Liver (tissue), 2 donors: ENCODE data around the gene SHH.

Source experiments
- MAX ChIP-seq: IDR thresholded peaks from 2 replicates; pipeline ENCODE4 v1.6.1; 2016; ENCODE audit warnings: antibody characterized with exemption
- NR2F2 ChIP-seq: IDR thresholded peaks from 2 replicates; pipeline ENCODE4 v1.6.1; 2016; ENCODE audit warnings: antibody characterized with exemption
- RAD21 ChIP-seq, 2 donors: IDR thresholded peaks; 2 replicates each; pipeline ENCODE4 v1.6.1; 2016; ENCODE audit warnings: antibody characterized with exemption in 2 of 2, mild to moderate bottlenecking in 2 of 2
- TAF1 ChIP-seq: conservative IDR thresholded peaks from 2 replicates; pipeline ENCODE4 v1.6.1; 2016; ENCODE audit warnings: antibody characterized with exemption, mild to moderate bottlenecking
- TF ChIP-seq, protein P1 (sequence below): IDR thresholded peaks from 2 replicates; pipeline ENCODE4 v1.6.1; 2016; ENCODE audit warnings: antibody characterized with exemption
- TF ChIP-seq, protein P2 (sequence below): IDR thresholded peaks from 2 replicates; pipeline ENCODE4 v1.6.1; 2016; ENCODE audit warnings: antibody characterized with exemption, mild to moderate bottlenecking
- donor health status: healthy.

DNA sequence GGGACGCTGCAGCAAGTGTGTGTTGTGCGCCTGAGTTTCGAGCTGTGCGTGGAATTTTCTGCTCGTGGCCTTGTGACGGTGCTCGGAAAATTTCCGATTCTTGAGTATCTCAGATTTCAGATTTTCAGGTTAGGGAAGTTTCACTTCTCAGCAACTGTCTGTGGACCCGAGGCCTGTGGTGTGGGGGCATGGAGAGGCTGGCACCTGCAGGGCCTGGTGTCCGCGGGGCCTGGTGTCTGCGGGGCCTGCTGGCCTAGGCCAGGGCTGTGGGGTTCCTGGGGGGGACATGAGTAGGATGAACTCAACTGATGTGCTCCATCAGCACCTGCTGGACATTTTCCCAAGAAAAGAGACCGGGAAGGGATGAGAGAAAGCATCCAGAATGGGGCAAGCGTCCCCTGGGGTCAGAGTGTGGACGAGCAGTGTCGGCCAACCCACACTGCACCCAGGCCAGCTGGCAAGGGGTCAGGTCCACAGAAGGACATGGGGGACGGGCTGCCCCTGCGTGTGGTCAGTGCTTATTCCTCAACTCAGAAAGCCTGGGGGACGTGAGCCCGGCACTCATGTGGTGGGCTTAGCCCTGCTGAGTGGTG is 31.3 kb upstream of the SHH start:
- TF ChIP-seq, protein P1, sequence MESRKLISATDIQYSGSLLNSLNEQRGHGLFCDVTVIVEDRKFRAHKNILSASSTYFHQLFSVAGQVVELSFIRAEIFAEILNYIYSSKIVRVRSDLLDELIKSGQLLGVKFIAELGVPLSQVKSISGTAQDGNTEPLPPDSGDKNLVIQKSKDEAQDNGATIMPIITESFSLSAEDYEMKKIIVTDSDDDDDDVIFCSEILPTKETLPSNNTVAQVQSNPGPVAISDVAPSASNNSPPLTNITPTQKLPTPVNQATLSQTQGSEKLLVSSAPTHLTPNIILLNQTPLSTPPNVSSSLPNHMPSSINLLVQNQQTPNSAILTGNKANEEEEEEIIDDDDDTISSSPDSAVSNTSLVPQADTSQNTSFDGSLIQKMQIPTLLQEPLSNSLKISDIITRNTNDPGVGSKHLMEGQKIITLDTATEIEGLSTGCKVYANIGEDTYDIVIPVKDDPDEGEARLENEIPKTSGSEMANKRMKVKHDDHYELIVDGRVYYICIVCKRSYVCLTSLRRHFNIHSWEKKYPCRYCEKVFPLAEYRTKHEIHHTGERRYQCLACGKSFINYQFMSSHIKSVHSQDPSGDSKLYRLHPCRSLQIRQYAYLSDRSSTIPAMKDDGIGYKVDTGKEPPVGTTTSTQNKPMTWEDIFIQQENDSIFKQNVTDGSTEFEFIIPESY: no peak
- no peak for TF ChIP-seq MAX
- no peak for TF ChIP-seq NR2F2
- TF ChIP-seq RAD21 (IDR thresholded peaks at IDR 0.05): no peak
- TF ChIP-seq TAF1: no peak
- TF ChIP-seq, protein P2, sequence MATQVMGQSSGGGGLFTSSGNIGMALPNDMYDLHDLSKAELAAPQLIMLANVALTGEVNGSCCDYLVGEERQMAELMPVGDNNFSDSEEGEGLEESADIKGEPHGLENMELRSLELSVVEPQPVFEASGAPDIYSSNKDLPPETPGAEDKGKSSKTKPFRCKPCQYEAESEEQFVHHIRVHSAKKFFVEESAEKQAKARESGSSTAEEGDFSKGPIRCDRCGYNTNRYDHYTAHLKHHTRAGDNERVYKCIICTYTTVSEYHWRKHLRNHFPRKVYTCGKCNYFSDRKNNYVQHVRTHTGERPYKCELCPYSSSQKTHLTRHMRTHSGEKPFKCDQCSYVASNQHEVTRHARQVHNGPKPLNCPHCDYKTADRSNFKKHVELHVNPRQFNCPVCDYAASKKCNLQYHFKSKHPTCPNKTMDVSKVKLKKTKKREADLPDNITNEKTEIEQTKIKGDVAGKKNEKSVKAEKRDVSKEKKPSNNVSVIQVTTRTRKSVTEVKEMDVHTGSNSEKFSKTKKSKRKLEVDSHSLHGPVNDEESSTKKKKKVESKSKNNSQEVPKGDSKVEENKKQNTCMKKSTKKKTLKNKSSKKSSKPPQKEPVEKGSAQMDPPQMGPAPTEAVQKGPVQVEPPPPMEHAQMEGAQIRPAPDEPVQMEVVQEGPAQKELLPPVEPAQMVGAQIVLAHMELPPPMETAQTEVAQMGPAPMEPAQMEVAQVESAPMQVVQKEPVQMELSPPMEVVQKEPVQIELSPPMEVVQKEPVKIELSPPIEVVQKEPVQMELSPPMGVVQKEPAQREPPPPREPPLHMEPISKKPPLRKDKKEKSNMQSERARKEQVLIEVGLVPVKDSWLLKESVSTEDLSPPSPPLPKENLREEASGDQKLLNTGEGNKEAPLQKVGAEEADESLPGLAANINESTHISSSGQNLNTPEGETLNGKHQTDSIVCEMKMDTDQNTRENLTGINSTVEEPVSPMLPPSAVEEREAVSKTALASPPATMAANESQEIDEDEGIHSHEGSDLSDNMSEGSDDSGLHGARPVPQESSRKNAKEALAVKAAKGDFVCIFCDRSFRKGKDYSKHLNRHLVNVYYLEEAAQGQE: no peak
